GM12873 (cell line): ENCODE data around the gene SLC26A11.

ENCODE experiments used
- TF ChIP-seq, protein P1 (sequence below): IDR thresholded peaks from 2 replicates; pipeline ENCODE4 v1.5.1; 2012; ENCODE audit warnings: low read depth, mild to moderate bottlenecking, moderate library complexity, low read length, control low read depth; ENCODE audit not compliant: insufficient read depth; ENCODE audit errors: missing control alignments

SLC26A11 gene

DNA sequence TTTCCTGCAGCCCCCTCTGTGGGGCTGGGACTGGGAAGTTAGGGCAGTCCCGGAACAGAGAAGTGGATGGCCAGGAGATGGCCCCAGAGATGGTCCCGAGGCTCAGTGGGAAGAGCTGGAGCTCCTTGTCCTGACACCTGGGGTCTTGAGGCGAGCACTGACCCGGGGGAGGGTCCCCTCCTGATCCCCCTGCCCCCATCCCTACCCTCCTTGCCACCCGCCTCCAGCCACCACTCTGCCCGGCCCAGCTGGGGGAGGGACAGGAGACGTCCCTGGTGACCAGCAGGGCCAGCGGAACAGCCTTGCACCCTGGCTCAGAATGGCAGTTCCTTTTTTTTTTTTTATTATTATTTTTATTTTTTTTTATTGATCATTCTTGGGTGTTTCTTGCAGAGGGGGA is 26.5 kb downstream of the SLC26A11 start:
- TF ChIP-seq, protein P1, sequence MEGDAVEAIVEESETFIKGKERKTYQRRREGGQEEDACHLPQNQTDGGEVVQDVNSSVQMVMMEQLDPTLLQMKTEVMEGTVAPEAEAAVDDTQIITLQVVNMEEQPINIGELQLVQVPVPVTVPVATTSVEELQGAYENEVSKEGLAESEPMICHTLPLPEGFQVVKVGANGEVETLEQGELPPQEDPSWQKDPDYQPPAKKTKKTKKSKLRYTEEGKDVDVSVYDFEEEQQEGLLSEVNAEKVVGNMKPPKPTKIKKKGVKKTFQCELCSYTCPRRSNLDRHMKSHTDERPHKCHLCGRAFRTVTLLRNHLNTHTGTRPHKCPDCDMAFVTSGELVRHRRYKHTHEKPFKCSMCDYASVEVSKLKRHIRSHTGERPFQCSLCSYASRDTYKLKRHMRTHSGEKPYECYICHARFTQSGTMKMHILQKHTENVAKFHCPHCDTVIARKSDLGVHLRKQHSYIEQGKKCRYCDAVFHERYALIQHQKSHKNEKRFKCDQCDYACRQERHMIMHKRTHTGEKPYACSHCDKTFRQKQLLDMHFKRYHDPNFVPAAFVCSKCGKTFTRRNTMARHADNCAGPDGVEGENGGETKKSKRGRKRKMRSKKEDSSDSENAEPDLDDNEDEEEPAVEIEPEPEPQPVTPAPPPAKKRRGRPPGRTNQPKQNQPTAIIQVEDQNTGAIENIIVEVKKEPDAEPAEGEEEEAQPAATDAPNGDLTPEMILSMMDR = no peak

DNA sequence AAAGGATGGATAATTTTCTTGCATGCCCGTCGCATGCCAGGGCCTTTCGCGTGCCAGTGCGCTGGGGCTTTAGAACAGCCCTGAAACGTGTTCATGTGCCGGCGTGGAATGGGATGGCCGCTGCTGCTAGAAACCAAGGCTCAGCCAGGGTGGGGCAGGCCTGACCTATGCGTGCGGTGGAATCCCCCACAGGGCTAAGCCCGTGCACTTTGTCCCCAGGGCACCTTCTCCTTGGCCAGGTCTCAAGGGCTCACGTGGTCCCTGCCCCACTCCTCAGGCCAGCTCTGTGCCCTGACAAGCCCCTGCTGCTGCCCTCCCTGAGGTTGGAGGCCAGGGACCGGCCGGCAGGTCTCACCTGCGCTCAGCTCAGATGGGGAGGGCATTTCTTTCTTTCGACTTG is 27.3 kb downstream of the SLC26A11 start:
- TF ChIP-seq, protein P1 = no peak

DNA sequence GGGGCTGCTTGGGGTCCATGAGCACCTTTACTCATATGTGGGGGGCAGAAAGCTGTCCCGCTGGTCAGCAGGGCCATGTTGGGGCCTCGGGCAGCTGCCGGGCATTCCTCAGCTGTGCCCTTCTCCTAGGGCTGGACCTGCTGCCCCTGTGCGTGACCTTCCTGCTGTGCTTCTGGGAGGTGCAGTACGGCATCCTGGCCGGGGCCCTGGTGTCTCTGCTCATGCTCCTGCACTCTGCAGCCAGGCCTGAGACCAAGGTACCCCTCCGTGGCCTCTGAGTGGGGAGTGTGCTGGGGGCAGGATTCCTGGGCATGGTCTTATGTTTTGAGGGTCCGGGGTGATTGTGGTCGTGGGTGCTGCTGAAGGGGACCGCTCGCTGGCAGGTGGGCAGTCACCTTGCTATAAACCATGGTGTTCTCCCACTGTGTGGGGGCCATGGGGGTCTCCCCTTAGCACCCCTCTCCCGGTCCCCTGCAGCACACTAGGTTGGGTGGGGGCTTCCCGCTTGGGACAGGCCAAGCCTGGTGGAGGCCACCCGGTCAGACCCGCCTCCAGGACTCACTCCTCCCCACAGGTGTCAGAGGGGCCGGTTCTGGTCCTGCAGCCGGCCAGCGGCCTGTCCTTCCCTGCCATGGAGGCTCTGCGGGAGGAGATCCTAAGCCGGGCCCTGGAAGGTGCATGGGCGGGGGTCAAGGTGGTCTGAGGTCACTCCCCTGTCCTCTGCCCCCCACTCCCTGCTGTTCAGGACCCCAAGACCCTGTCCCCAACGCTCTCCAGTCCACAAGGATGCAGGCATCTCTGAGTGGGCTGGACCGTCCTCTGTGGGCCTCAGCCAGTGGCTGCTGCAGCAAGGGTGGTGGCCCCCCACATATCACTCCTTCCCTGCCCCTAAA is 28.0 kb downstream of the SLC26A11 start:
- TF ChIP-seq, protein P1 = no peak

DNA sequence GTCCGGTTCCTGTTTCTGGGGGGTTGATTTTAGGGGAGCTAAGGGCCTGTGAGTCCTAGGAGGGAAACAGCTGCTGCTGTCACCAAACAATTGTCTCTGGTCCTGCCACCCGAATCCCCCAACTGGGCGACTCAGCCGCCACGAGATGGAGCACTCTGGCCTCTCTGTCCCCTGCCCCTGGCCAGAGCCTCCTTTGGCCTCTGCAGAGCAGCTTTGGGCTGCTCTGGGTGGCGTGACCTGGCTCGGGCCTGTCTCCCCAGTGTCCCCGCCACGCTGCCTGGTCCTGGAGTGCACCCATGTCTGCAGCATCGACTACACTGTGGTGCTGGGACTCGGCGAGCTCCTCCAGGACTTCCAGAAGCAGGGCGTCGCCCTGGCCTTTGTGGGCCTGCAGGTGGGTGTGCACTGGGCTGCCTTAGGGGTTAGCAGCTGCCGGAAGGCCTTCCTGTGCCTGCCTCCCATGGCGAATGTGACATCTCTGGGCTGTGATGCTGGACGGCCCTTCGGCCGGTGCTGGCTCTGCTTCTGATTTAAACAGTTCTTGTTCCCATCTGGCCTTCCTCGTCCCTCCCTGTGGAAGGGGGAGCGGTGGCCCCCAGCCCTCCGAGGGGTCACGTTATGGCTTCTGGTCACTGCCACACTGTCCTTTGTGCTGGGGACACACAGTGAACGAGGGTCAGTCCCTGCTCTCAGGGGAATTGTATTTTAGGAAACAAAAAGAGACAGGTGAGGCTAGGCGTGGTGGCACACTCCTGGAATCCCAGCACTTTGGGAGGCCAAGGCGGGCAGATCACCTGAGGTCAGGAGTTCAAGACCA is 28.9 kb downstream of the SLC26A11 start:
- TF ChIP-seq, protein P1 = no peak

DNA sequence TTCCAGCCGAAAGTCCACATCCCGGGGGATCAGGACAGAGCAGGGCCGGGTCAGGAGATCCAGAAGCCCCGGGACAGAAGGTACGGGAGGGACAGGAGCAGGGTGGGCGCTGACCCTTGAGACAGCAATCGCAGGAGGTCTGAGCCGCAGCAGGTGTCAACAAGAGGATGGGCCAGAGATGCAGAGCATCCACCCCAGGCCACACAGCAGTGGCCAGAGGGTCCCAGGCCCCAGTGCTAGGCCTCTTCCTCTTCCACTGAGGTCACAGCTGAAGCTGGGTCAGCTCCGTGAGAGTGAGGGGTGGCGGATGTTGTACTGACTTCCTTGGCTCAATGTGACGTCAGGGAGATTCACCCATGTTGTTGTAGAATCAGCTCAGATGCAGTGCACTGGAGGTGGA is 31.7 kb downstream of the SLC26A11 start:
- TF ChIP-seq, protein P1 = no peak

DNA sequence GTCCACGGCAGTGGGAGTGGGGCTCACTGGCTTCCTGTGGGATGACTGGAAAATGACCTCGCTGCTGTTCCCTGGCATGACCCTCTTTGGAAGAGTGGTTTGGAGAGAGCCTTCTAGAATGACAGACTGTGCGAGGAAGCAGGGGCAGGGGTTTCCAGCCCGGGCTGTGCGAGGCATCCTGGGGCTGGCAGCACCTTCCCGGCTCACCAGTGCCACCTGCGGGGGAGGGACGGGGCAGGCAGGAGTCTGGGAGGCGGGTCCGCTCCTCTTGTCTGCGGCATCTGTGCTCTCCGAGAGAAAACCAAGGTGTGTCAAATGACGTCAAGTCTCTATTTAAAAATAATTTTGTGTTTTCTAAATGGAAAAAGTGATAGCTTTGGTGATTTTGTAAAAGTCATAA is 32.6 kb downstream of the SLC26A11 start:
- TF ChIP-seq, protein P1 = peak; percentile 58

DNA sequence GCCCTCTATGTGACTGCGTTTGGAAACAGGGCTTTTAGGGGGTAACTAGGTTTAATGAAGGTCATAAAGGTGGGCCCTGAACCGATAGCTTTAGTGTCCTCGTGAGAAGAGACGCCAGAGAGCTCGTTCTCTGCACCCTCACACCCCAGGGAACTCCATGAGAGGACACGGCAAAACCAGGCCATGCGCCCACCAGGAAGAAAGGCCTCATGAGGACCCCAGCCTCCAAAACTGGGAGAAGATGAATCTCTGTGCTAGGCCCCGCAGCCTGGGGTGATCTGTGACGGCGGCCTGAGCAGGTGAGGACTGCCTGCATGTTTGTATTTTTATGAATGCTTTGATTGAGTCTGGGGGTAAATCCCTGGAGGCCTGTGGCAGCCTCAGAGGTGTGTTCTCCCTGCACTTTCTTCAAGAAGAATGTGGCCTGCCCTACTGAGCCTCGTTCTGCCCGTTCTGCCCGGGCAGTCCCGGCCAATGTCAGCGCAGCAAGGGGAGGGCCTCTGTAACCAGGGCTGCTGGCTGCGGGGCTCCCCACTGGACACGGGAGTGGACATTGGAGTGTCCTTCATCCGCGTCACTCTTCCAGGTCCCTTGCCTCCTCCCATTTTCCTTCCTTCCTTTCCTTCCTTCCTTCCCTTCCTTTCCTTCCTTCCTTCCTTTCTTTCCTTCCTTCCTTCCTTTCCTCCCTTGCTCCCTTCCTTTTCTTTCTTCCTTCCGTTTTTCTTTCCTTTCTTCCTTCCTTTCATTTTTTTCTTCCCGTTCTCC is 33.6 kb downstream of the SLC26A11 start:
- TF ChIP-seq, protein P1 = no peak
